HG03460 (cell line): Measurements from ENCODE around the gene SH3RF3.

Experiments
- ATAC-seq: cut with Tn5 transposase; IDR thresholded peaks from one replicate; pipeline ENCODE4 v1.9.1; 2021; ENCODE audit not compliant: unreplicated experiment

SH3RF3 gene

GRCh38 chr2:109512076-109512475 is 383.1 kb downstream of the SH3RF3 start:
- ATAC-seq, result no peak

- no peak for ATAC-seq
Measured at GRCh38 chr2:109513230-109513629, 384.2 kb downstream of the SH3RF3 start.

- ATAC-seq, result peak; percentile 69
Measured at GRCh38 chr2:109513749-109514588, 385.0 kb downstream of the SH3RF3 start.

GRCh38 chr2:109514857-109515256 is 385.9 kb downstream of the SH3RF3 start:
- no peak for ATAC-seq

- ATAC-seq, result no peak
Measured at GRCh38 chr2:109516445-109517117, 387.6 kb downstream of the SH3RF3 start.

- ATAC-seq, result no peak
Measured at GRCh38 chr2:109517118-109517889, 388.3 kb downstream of the SH3RF3 start.

- ATAC-seq, result no peak
Measured at GRCh38 chr2:109519513-109519912, 390.5 kb downstream of the SH3RF3 start.

GRCh38 chr2:109521233-109522062 is 392.4 kb downstream of the SH3RF3 start:
- no peak for ATAC-seq

GRCh38 chr2:109522063-109522374 is 393.0 kb downstream of the SH3RF3 start:
- ATAC-seq, result no peak

GRCh38 chr2:109523121-109523520 is 394.1 kb downstream of the SH3RF3 start:
- no peak for ATAC-seq

- no peak for ATAC-seq
Measured at GRCh38 chr2:109523536-109524361, 394.7 kb downstream of the SH3RF3 start.

GRCh38 chr2:109525836-109526235 is 396.8 kb downstream of the SH3RF3 start:
- ATAC-seq, result no peak

GRCh38 chr2:109526442-109526970 is 397.5 kb downstream of the SH3RF3 start:
- no peak for ATAC-seq

GRCh38 chr2:109527079-109527478 is 398.1 kb downstream of the SH3RF3 start:
- no peak for ATAC-seq

GRCh38 chr2:109527846-109528705 is 399.1 kb downstream of the SH3RF3 start:
- no peak for ATAC-seq

GRCh38 chr2:109528811-109529501 is 400.0 kb downstream of the SH3RF3 start:
- no peak for ATAC-seq

- ATAC-seq, result no peak
Measured at GRCh38 chr2:109529532-109530449, 400.8 kb downstream of the SH3RF3 start.
